H1 (cell line): Measurements from ENCODE around the gene G2E3. TPM values are rescaled to one million over a fixed set of nuclear protein-coding genes. Genes with fewer than 3 reads are reported as not detected.

ENCODE experiments used
- CTCF ChIA-PET: fragments of 300-600 bp; sonication (Branson Sonifier 250); formaldehyde crosslinking; loops from one replicate; lab custom pipeline; 2021; ENCODE audit not compliant: partially characterized antibody; lab: Charles Lee
- POLR2A ChIA-PET: fragments of 300-600 bp; sonication (Branson Sonifier 250); formaldehyde crosslinking; loops from one replicate; lab custom pipeline; 2021; ENCODE audit warnings: inconsistent platforms; ENCODE audit not compliant: partially characterized antibody; lab: Charles Lee
- DNase-seq, 2 experiments: peaks; one replicate each; pipeline versions ENCODE4 v3.0.0 to v3.0.0-alpha.2; 2010 to 2022; ENCODE audit warnings: low spot score in 2 of 2, low read depth in 1 of 2, mixed read lengths in 1 of 2
- FAIRE-seq: peaks from 2 replicates; lab custom pipeline; 2011; peaks lifted over from hg19 to GRCh38; lab: Jason Lieb, UNC
- H2AFZ ChIP-seq: 2 replicates; pipeline ENCODE4 v1.8.1; 2012; ENCODE audit warnings: low read length, inconsistent platforms
- H2AK5ac ChIP-seq: 2 replicates; pipeline ENCODE4 v1.6.1; 2013; ENCODE audit warnings: low read depth, low read length
- H2BK120ac ChIP-seq: replicated peaks from 2 replicates; pipeline ENCODE3; 2013; ENCODE audit warnings: low read depth, low read length, inconsistent platforms
- H2BK12ac ChIP-seq: 2 replicates; pipeline ENCODE4 v1.6.1; 2013; ENCODE audit warnings: low read depth, low read length
- H2BK15ac ChIP-seq: 2 replicates; pipeline ENCODE4 v1.6.1; 2013; ENCODE audit warnings: low read length
- H2BK20ac ChIP-seq: 2 replicates; pipeline ENCODE4 v1.6.1; 2013; ENCODE audit warnings: low read length
- H2BK5ac ChIP-seq: 2 replicates; pipeline ENCODE4 v1.6.1; 2013; ENCODE audit warnings: low read depth, low read length
- H3K14ac ChIP-seq: 2 replicates; pipeline ENCODE4 v1.6.1; 2013; ENCODE audit warnings: inconsistent platforms; ENCODE audit not compliant: insufficient read length
- H3K18ac ChIP-seq: 2 replicates; pipeline ENCODE4 v1.6.1; 2013; ENCODE audit warnings: low read length; ENCODE audit errors: extremely low read depth
- H3K23ac ChIP-seq: 2 replicates; pipeline ENCODE4 v1.6.1; 2013; ENCODE audit warnings: inconsistent platforms; ENCODE audit not compliant: insufficient read length
- H3K23me2 ChIP-seq: 2 replicates; pipeline ENCODE4 v1.6.1; 2013; ENCODE audit warnings: low read depth, low read length
- H3K27ac ChIP-seq: 2 replicates; pipeline ENCODE4 v1.6.1; 2011; ENCODE audit warnings: low read depth, low read length, inconsistent platforms
- H3K27me3 ChIP-seq, 4 experiments: replicated peaks in 1 of 4; 1 replicate in 1 of 4; 2 replicates in 3 of 4; pipeline versions ENCODE4 v1.6.1 to v1.8.1; 2011 to 2013; ENCODE audit warnings: low read length in 3 of 4, mild to moderate bottlenecking in 3 of 4, inconsistent platforms in 2 of 4, mixed read lengths in 2 of 4, moderate library complexity in 1 of 4; ENCODE audit not compliant: control insufficient read depth in 3 of 4, insufficient read depth in 3 of 4; ENCODE audit errors: extremely low read depth in 1 of 4
- H3K36me3 ChIP-seq, 4 experiments: 2 replicates each; pipeline versions ENCODE4 v1.6.1 to v1.8.1; 2011 to 2013; ENCODE audit warnings: mild to moderate bottlenecking in 4 of 4, low read length in 3 of 4, moderate library complexity in 2 of 4, control low read depth in 1 of 4, inconsistent platforms in 1 of 4; ENCODE audit not compliant: insufficient read depth in 4 of 4, control insufficient read depth in 2 of 4
- H3K4ac ChIP-seq: replicated peaks from 2 replicates; pipeline ENCODE3; 2013; ENCODE audit warnings: low read length, low read depth, mixed read lengths, inconsistent platforms; ENCODE audit not compliant: insufficient read length
- H3K4me1 ChIP-seq, 4 experiments: replicated peaks in 1 of 4; 1 replicate in 1 of 4; 2 replicates in 3 of 4; pipeline versions ENCODE4 v1.6.1 to v1.8.1; 2011 to 2013; ENCODE audit warnings: low read length in 3 of 4, inconsistent platforms in 2 of 4, mixed read lengths in 1 of 4; ENCODE audit not compliant: insufficient read depth in 4 of 4, control insufficient read depth in 3 of 4
- H3K4me2 ChIP-seq, 2 experiments: 2 replicates each; pipeline versions ENCODE4 v1.6.1 to v1.8.1; 2011 to 2013; ENCODE audit warnings: low read depth in 2 of 2, low read length in 2 of 2, control low read depth in 1 of 2, inconsistent platforms in 1 of 2, mild to moderate bottlenecking in 1 of 2; ENCODE audit not compliant: insufficient read depth in 1 of 2
- H3K4me3 ChIP-seq, 4 experiments: fragments of 200-600, 300-600 bp in 1 of 4; sonication (generic), shearing (Covaris generic), sonication (Bioruptor Twin) in 1 of 4; 2 replicates each; pipeline versions ENCODE4 v1.5.1 to v1.8.1; 2011 to 2016; ENCODE audit warnings: low read length in 4 of 4, low read depth in 3 of 4, control low read depth in 2 of 4, inconsistent platforms in 2 of 4, mild to moderate bottlenecking in 2 of 4, mixed read lengths in 1 of 4, moderate library complexity in 1 of 4; ENCODE audit not compliant: insufficient read depth in 2 of 4; ENCODE audit errors: extremely low read depth in 1 of 4
- H3K56ac ChIP-seq: replicated peaks from 2 replicates; pipeline ENCODE3; 2013; ENCODE audit warnings: low read depth, mild to moderate bottlenecking, mixed read lengths, low read length, inconsistent platforms; ENCODE audit not compliant: insufficient read length
- H3K79me1 ChIP-seq: 2 replicates; pipeline ENCODE4 v1.6.1; 2013; ENCODE audit warnings: low read depth, low read length, control low read depth
- H3K79me2 ChIP-seq, 2 experiments: 2 replicates each; pipeline versions ENCODE4 v1.6.1 to v1.8.1; 2012 to 2013; ENCODE audit warnings: low read length in 2 of 2, mild to moderate bottlenecking in 2 of 2, inconsistent platforms in 1 of 2; ENCODE audit not compliant: insufficient read depth in 2 of 2, control insufficient read depth in 1 of 2
- H3K9ac ChIP-seq, 4 experiments: replicated peaks in 1 of 4; 1 replicate in 1 of 4; 2 replicates in 3 of 4; pipeline versions ENCODE4 v1.6.1 to v1.8.1; 2011 to 2013; ENCODE audit warnings: low read depth in 3 of 4, low read length in 3 of 4, control low read depth in 2 of 4, mild to moderate bottlenecking in 2 of 4, moderate library complexity in 2 of 4, inconsistent platforms in 1 of 4; ENCODE audit errors: extremely low read depth in 1 of 4
- H3K9me3 ChIP-seq, 2 experiments: 2 replicates each; pipeline versions ENCODE4 v1.6.1 to v1.8.1; 2012 to 2013; ENCODE audit warnings: mild to moderate bottlenecking in 2 of 2, moderate library complexity in 2 of 2, control low read depth in 1 of 2, inconsistent platforms in 1 of 2, low read depth in 1 of 2, low read length in 1 of 2, mixed read lengths in 1 of 2; ENCODE audit not compliant: insufficient read depth in 2 of 2
- H4K20me1 ChIP-seq, 2 experiments: replicated peaks in 1 of 2; 2 replicates each; pipeline versions ENCODE3 to v1.8.1; 2011 to 2013; ENCODE audit warnings: inconsistent platforms in 2 of 2, low read length in 2 of 2, mild to moderate bottlenecking in 1 of 2; ENCODE audit not compliant: insufficient read depth in 2 of 2, control insufficient read depth in 1 of 2
- H4K5ac ChIP-seq: 2 replicates; pipeline ENCODE4 v1.6.1; 2013; ENCODE audit warnings: low read length, low read depth, mixed read lengths, inconsistent platforms; ENCODE audit not compliant: insufficient read length
- H4K8ac ChIP-seq: 2 replicates; pipeline ENCODE4 v1.8.0; 2013; ENCODE audit warnings: mild to moderate bottlenecking, moderate library complexity, low read length, inconsistent platforms; ENCODE audit not compliant: insufficient read depth; ENCODE audit errors: extremely low read depth
- H4K91ac ChIP-seq: replicated peaks from 2 replicates; pipeline ENCODE3; 2013; ENCODE audit warnings: low read length, mixed read lengths, inconsistent platforms; ENCODE audit not compliant: insufficient read length
- BACH1 ChIP-seq: IDR thresholded peaks from 2 replicates; pipeline ENCODE4 v1.6.1; 2012; ENCODE audit warnings: low read length, improper control_type of control experiment
- GABPA ChIP-seq: IDR thresholded peaks from 2 replicates; pipeline ENCODE4 v1.6.1; 2011; ENCODE audit warnings: mild to moderate bottlenecking, low read length, moderate library complexity, borderline replicate concordance; ENCODE audit not compliant: insufficient read depth
- KDM5A ChIP-seq: fragments of 200-600 bp; IDR thresholded peaks from 2 replicates; pipeline ENCODE4 v1.7.1; 2012; ENCODE audit warnings: mild to moderate bottlenecking, low read length, inconsistent platforms, mixed read lengths
- NANOG ChIP-seq: IDR thresholded peaks from 2 replicates; pipeline ENCODE4 v1.6.1; 2011; ENCODE audit warnings: low read length, low read depth, mild to moderate bottlenecking, inconsistent platforms; ENCODE audit not compliant: insufficient read depth, poor library complexity, severe bottlenecking
- POU5F1 ChIP-seq: IDR thresholded peaks from 2 replicates; pipeline ENCODE4 v1.6.1; 2011; ENCODE audit warnings: low read depth, mild to moderate bottlenecking, low read length, moderate library complexity
- RXRA ChIP-seq: IDR thresholded peaks from 2 replicates; pipeline ENCODE4 v1.6.1; 2011; ENCODE audit warnings: low read depth, mild to moderate bottlenecking, low read length, moderate library complexity; ENCODE audit not compliant: insufficient read depth
- SAP30 ChIP-seq: fragments of 300-600 bp; sonication (generic); IDR thresholded peaks from 2 replicates; pipeline ENCODE4 v1.7.1; 2012; ENCODE audit warnings: low read length, moderate library complexity, mild to moderate bottlenecking, inconsistent platforms; ENCODE audit not compliant: insufficient read depth, insufficient replicate concordance
- SIN3A ChIP-seq, 2 experiments: IDR thresholded peaks in 1 of 2; conservative IDR thresholded peaks in 1 of 2; 2 replicates each; pipeline ENCODE4 v1.6.1; 2011 to 2012; ENCODE audit warnings: low read length in 2 of 2, improper control_type of control experiment in 1 of 2, low read depth in 1 of 2, mild to moderate bottlenecking in 1 of 2
- SP2 ChIP-seq: IDR thresholded peaks from 2 replicates; pipeline ENCODE4 v1.6.1; 2012; ENCODE audit warnings: mild to moderate bottlenecking, low read length, inconsistent platforms
- WGBS, 2 experiments: shearing (Covaris generic) in 1 of 2; methylation state at CpG; one replicate each; pipeline versions ENCODE4 v1.1.6 to v1.1.7; 2013 to 2015; ENCODE audit warnings: low lambda C conversion rate in 2 of 2, mixed read lengths in 2 of 2, inconsistent platforms in 1 of 2, low coverage in 1 of 2, missing lambda C conversion rate in 1 of 2; ENCODE audit not compliant: insufficient replicate concordance in 2 of 2, insufficient coverage in 1 of 2, insufficient read length in 1 of 2; ENCODE audit errors: extremely low coverage in 1 of 2, missing lambda C conversion rate in 1 of 2; 5-methylcytosine and 5-hydroxymethylcytosine counted together
- polyA plus RNA-seq, 7 experiments: library from polyadenylated mRNA; depleted of rRNA in 3 of 7; stranded (reverse) in 5 of 7; unstranded in 2 of 7; fragments of >200 nt in 5 of 7; fragments of 200-250 nt in 2 of 7; gene quantifications; 1 replicate in 5 of 7; 2 replicates in 1 of 7; 4 replicates in 1 of 7; pipeline versions ENCODE4 v1.2.1 to v1.2.3, GENCODE V29; 2011 to 2013; ENCODE audit warnings: missing spikeins in 2 of 7, mixed read lengths in 2 of 7
- total RNA-seq: library from RNA; stranded (reverse); fragmentation: NEBNext Ultra II Directional; extraction: Animal tissue kit (Norgen Biotek cat#: 25700); gene quantifications from 2 replicates; pipeline ENCODE4 v1.2.1, GENCODE V29; 2021

G2E3 gene
- total and polyA plus RNA-seq, 2 of the 8 experiments (the other 6 are each of a cell fraction or from before 2014, with no cell fraction given): 9.2 to 72.0 TPM

GRCh38 chr14:30573966-30574365 is 15.0 kb downstream of the G2E3 start:
- ChIA-PET CTCF (interaction anchor here (1.1 kb wide), 1 partner anchor 47 kb away, joined by 3 read pairs; no protein-coding TSS in a partner anchor), POLR2A (no interaction called here)
- FAIRE-seq (no peak), DNase-seq (no peak)
- Histone ChIP-seq H2AK5ac (no peak overlapping the region), H3K9me3 (no peaks in the 10 kb centered on the region), H3K4me2 (no peak overlapping the region; a peak in 1 of 4 replicates), H3K23ac (no peak overlapping the region), H3K36me3 (no peaks in the 10 kb centered on the region), H2BK15ac (no peak overlapping the region), H3K56ac (no peak overlapping the region), H3K9ac (no peak overlapping the region), H2BK12ac (no peak overlapping the region), H3K23me2 (no peaks in the 10 kb centered on the region), H3K27me3 (no peaks in the 10 kb centered on the region), H2BK120ac (no peak overlapping the region), H3K14ac (no peak overlapping the region), H3K79me1 (peaks cover 4% of the 10 kb centered on the region; the same call in 1 of the 2 replicates), H2BK5ac (no peak overlapping the region), H3K18ac (no peak overlapping the region), H3K4me1 (peaks cover 0 to 20% (median 7%) of the 10 kb centered on the region in 4 experiments; a peak in 4 of 7 replicates), H4K5ac (no peak overlapping the region), H4K20me1 (peaks cover 16 to 26% of the 10 kb centered on the region in 2 experiments), H4K91ac (no peak overlapping the region), H2AFZ (no peak overlapping the region), H4K8ac (no peak overlapping the region), H3K27ac (no peak overlapping the region), H2BK20ac (no peak overlapping the region), H3K79me2 (peaks cover 41 to 100% of the 10 kb centered on the region in 2 experiments), H3K4me3 (no peak overlapping the region), H3K4ac (no peak overlapping the region)
- whole genome bisulfite sequencing, 2 experiments: 87% methylated on average over 2 of the region's 2 CpGs; no CpG with 5 or more reads in 1 of the 2 experiments
- TF ChIP-seq GABPA (no peak), KDM5A (no peak), BACH1 (no peak), SIN3A (conservative IDR thresholded peaks at IDR 0.05 in 1 of 2, IDR thresholded peaks at IDR 0.05 in 1 of 2; ENCODE audit: low read depth in 1 of 2, low read length in 2 of 2) (no peak), SAP30 (no peak), NANOG (no peak), RXRA (no peak), POU5F1 (no peak), SP2 (no peak)
